GM23338 (cell line): ENCODE results near the gene STAMBP. TPM values are rescaled to one million over a fixed set of nuclear protein-coding genes. Genes with fewer than 3 reads are reported as not detected.

Experiments used
- ATAC-seq: fragments of 200-7000 bp; cut with Tn5 transposase; 3 replicates; pipeline ENCODE4 v1.9.1; 2020
- DNase-seq: peaks from one replicate; pipeline ENCODE4 v3.0.0-alpha.2; 2015; ENCODE audit warnings: low spot score
- H2AFZ ChIP-seq: fragments of 200-600 bp; sonication (generic); 2 replicates; pipeline ENCODE4 v1.8.0; 2016; ENCODE audit warnings: antibody characterized with exemption, mild to moderate bottlenecking, moderate library complexity
- H3F3A ChIP-seq: fragments of 200-600 bp; sonication (generic); replicated peaks from 2 replicates; pipeline ENCODE4 v1.8.0; 2017; ENCODE audit warnings: antibody characterized with exemption, mixed run types, low read depth
- H3K27ac ChIP-seq: fragments of 200-600 bp; sonication (generic); 2 replicates; pipeline ENCODE4 v1.6.1; 2016; ENCODE audit warnings: low read depth
- H3K27me3 ChIP-seq: fragments of 200-600 bp; sonication (generic); 2 replicates; pipeline ENCODE4 v1.8.0; 2016; ENCODE audit warnings: mild to moderate bottlenecking, mixed run types, moderate library complexity; ENCODE audit not compliant: insufficient read depth
- H3K36me3 ChIP-seq: fragments of 200-600 bp; sonication (generic); 2 replicates; pipeline ENCODE4 v1.8.0; 2016; ENCODE audit warnings: mild to moderate bottlenecking; ENCODE audit not compliant: insufficient read depth
- H3K4me1 ChIP-seq: fragments of 200-600 bp; sonication (generic); 2 replicates; pipeline ENCODE4 v1.8.0; 2016; ENCODE audit warnings: mild to moderate bottlenecking, moderate library complexity; ENCODE audit not compliant: insufficient read depth
- H3K4me2 ChIP-seq: fragments of 200-600 bp; sonication (generic); 2 replicates; pipeline ENCODE4 v1.7.1; 2017; ENCODE audit warnings: mixed run types
- H3K4me3 ChIP-seq: fragments of 200-600 bp; sonication (generic); 2 replicates; pipeline ENCODE4 v1.6.1; 2016; ENCODE audit warnings: mixed run types
- H3K79me2 ChIP-seq: fragments of 200-600 bp; sonication (generic); replicated peaks from 2 replicates; pipeline ENCODE4 v1.8.0; 2017; ENCODE audit warnings: mild to moderate bottlenecking; ENCODE audit not compliant: insufficient read depth
- H3K9me2 ChIP-seq: fragments of 200-600 bp; sonication (generic); 2 replicates; pipeline ENCODE4 v1.8.0; 2017; ENCODE audit not compliant: insufficient read depth
- H4K20me1 ChIP-seq: fragments of 200-600 bp; sonication (generic); replicated peaks from 2 replicates; pipeline ENCODE4 v1.8.0; 2017; ENCODE audit warnings: mild to moderate bottlenecking; ENCODE audit not compliant: insufficient read depth
- H3K27ac Mint-ChIP-seq: 2 replicates; pipeline ENCODE4 v1.8.0; 2020; ENCODE audit warnings: inconsistent platforms, mild to moderate bottlenecking, moderate library complexity, mixed read lengths
- H3K27me3 Mint-ChIP-seq: 3 replicates; pipeline ENCODE4 v1.8.0; 2022; ENCODE audit warnings: low read depth, mild to moderate bottlenecking, moderate library complexity, mixed read lengths, inconsistent platforms; ENCODE audit not compliant: insufficient read depth, poor library complexity
- H3K36me3 Mint-ChIP-seq: 3 replicates; pipeline ENCODE4 v1.8.0; 2021; ENCODE audit warnings: low read depth, mild to moderate bottlenecking, inconsistent platforms, moderate library complexity, mixed read lengths
- H3K4me1 Mint-ChIP-seq: 3 replicates; pipeline ENCODE4 v1.8.0; 2020; ENCODE audit warnings: mild to moderate bottlenecking, inconsistent platforms, mixed read lengths
- H3K4me3 Mint-ChIP-seq: 3 replicates; pipeline ENCODE4 v1.8.0; 2021; ENCODE audit warnings: moderate library complexity, mild to moderate bottlenecking, inconsistent platforms, mixed read lengths
- H3K9me3 Mint-ChIP-seq: 3 replicates; pipeline ENCODE4 v1.8.0; 2020; ENCODE audit warnings: moderate library complexity, mild to moderate bottlenecking, inconsistent platforms, mixed read lengths
- CREB1 ChIP-seq: fragments of 250-450 bp; sonication (Bioruptor Pico); IDR thresholded peaks from 2 replicates; pipeline ENCODE4 v1.5.0; 2020; ENCODE audit warnings: low read depth, mild to moderate bottlenecking, moderate library complexity
- EZH2phosphoT487 ChIP-seq: fragments of 200-600 bp; sonication (generic); IDR thresholded peaks from one replicate; pipeline ENCODE4 v1.8.1; 2018; ENCODE audit warnings: antibody characterized with exemption; ENCODE audit not compliant: unreplicated experiment
- POLR2AphosphoS5 ChIP-seq: IDR thresholded peaks from 2 replicates; pipeline ENCODE4 v1.6.1; 2016; ENCODE audit warnings: antibody characterized with exemption, low read depth
- ZNF114 ChIP-seq: fragments of 250-450 bp; sonication (Bioruptor Pico); IDR thresholded peaks from 2 replicates; pipeline ENCODE4 v1.5.0; 2020; ENCODE audit warnings: mild to moderate bottlenecking, moderate library complexity
- polyA plus RNA-seq: library from polyadenylated mRNA; unstranded; fragments of >200 nt; fragmentation: Nextera tagmentation; extraction: Ambion mirVana; gene quantifications from 2 replicates; pipeline ENCODE4 v1.2.1, GENCODE V29; 2016
- total RNA-seq: library from RNA; depleted of rRNA; stranded (reverse); fragments of >200 nt; shearing (Covaris generic); gene quantifications from 2 replicates; pipeline ENCODE4 v1.2.3, GENCODE V29; 2014
- TF ChIP-seq, protein P1 (sequence below), 2 experiments: fragments of 200-600 bp in 1 of 2; sonication (generic) in 1 of 2; conservative IDR thresholded peaks; 2 replicates each; pipeline versions ENCODE4 v1.5.1 to v1.6.1; 2016 to 2017; ENCODE audit warnings: antibody characterized with exemption in 2 of 2, low read depth in 2 of 2, mild to moderate bottlenecking in 2 of 2, moderate library complexity in 1 of 2
- TF ChIP-seq, protein P2 (sequence below): IDR thresholded peaks from 2 replicates; pipeline ENCODE4 v1.6.1; 2016; ENCODE audit warnings: antibody characterized with exemption
- TF ChIP-seq, protein P3 (sequence below): IDR thresholded peaks from one replicate; pipeline ENCODE4 v1.6.1; 2018; ENCODE audit warnings: antibody characterized with exemption; ENCODE audit not compliant: unreplicated experiment

Gene STAMBP
- total and polyA plus RNA-seq, 2 experiments from 2014 or later: 33.9 to 106 TPM

DNA sequence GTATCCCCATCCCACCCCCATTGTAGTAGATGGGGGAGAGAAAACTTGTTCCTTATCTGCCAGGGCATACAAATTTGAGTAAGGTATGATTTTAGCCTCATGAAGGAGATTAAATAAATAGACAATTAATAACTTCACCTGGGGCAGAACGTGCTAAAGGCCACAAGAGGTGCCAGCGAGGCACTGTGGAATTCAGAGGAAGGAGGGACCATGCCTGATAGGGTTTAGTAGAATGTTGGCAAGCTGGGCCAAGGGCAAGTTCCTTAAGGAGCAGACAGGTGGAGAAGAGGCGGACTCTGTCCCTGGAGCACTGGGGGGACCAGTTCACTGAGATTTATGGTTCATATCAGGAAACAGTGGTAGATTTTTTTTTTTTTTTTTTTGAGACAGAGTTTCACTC lies 22.5 kb downstream of the STAMBP start:
- Histone ChIP-seq H3K79me2 (no peaks in the 10 kb centered on the region), H3K27ac (no peak overlapping the region), H2AFZ (no peak overlapping the region), H3K4me3 (no peak overlapping the region), H3K36me3 (peaks cover 42% of the 10 kb centered on the region), H3K4me1 (no peaks in the 10 kb centered on the region), H3K9me2 (no peaks in the 10 kb centered on the region), H3K4me2 (no peak overlapping the region), H3F3A (no peaks in the 10 kb centered on the region), H4K20me1 (peaks cover 11% of the 10 kb centered on the region; the same call in 1 of the 2 replicates), H3K27me3 (no peaks in the 10 kb centered on the region)
- peak; percentile 58 for DNase-seq
- H3K27ac Mint-ChIP-seq: no peak overlapping the region
- H3K36me3 Mint-ChIP-seq: peaks cover 59% of the 10 kb centered on the region
- no peak overlapping the region for H3K4me3 Mint-ChIP-seq
- no peaks in the 10 kb centered on the region for H3K4me1 Mint-ChIP-seq
- peaks cover 3% of the 10 kb centered on the region for H3K27me3 Mint-ChIP-seq
- TF ChIP-seq EZH2phosphoT487 (no peak), ZNF114 (CRISPR knock-in tag) (no peak), CREB1 (CRISPR knock-in tag) (no peak)
- TF ChIP-seq, protein P1, sequence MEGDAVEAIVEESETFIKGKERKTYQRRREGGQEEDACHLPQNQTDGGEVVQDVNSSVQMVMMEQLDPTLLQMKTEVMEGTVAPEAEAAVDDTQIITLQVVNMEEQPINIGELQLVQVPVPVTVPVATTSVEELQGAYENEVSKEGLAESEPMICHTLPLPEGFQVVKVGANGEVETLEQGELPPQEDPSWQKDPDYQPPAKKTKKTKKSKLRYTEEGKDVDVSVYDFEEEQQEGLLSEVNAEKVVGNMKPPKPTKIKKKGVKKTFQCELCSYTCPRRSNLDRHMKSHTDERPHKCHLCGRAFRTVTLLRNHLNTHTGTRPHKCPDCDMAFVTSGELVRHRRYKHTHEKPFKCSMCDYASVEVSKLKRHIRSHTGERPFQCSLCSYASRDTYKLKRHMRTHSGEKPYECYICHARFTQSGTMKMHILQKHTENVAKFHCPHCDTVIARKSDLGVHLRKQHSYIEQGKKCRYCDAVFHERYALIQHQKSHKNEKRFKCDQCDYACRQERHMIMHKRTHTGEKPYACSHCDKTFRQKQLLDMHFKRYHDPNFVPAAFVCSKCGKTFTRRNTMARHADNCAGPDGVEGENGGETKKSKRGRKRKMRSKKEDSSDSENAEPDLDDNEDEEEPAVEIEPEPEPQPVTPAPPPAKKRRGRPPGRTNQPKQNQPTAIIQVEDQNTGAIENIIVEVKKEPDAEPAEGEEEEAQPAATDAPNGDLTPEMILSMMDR (conservative IDR thresholded peaks at IDR 0.05; ENCODE audit: low read depth in 2 of 2): peak; percentile 53 to 56
- peak; percentile 86 for ATAC-seq
- no peaks in the 10 kb centered on the region for H3K9me3 Mint-ChIP-seq

DNA sequence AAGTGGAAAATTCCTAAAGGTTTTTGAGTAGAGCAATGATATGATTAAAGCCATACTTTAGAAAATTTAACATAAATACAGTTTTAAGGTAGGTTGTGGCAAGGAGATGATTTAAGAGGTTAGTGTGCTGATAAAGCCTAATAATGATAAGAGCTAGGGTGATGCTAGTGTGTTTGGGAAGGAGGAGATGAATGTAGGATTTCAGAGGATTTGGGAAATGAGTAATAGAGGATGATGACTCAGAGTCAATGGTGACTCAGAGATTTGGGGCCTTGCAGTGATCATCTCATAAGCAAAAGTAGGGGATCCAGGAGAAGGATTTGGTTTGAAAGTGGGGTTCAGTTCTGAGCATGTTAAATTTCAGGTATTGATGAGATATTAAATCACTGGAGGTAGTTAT lies 23.3 kb downstream of the STAMBP start:
- peaks cover 11% of the 10 kb centered on the region; the same call in 1 of the 2 replicates for H4K20me1 ChIP-seq
- no peaks in the 10 kb centered on the region for H3K27me3 ChIP-seq
- H3K27ac ChIP-seq: no peak overlapping the region
- no peaks in the 10 kb centered on the region for H3K4me1 ChIP-seq
- no peak overlapping the region for H2AFZ ChIP-seq
- H3K4me3 Mint-ChIP-seq: no peak overlapping the region
- H3K79me2 ChIP-seq: no peaks in the 10 kb centered on the region
- H3F3A ChIP-seq: no peaks in the 10 kb centered on the region
- H3K4me3 ChIP-seq: no peak overlapping the region
- ATAC-seq (no peak), DNase-seq (no peak)
- H3K9me3 Mint-ChIP-seq: no peaks in the 10 kb centered on the region
- H3K36me3 ChIP-seq: peaks cover 39% of the 10 kb centered on the region
- H3K36me3 Mint-ChIP-seq: peaks cover 58% of the 10 kb centered on the region
- H3K27ac Mint-ChIP-seq: no peak overlapping the region
- H3K4me2 ChIP-seq: no peak overlapping the region
- H3K27me3 Mint-ChIP-seq: peaks cover 3% of the 10 kb centered on the region
- no peaks in the 10 kb centered on the region for H3K9me2 ChIP-seq
- no peaks in the 10 kb centered on the region for H3K4me1 Mint-ChIP-seq
- TF ChIP-seq, protein P2, sequence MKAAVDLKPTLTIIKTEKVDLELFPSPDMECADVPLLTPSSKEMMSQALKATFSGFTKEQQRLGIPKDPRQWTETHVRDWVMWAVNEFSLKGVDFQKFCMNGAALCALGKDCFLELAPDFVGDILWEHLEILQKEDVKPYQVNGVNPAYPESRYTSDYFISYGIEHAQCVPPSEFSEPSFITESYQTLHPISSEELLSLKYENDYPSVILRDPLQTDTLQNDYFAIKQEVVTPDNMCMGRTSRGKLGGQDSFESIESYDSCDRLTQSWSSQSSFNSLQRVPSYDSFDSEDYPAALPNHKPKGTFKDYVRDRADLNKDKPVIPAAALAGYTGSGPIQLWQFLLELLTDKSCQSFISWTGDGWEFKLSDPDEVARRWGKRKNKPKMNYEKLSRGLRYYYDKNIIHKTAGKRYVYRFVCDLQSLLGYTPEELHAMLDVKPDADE: no peak
- TF ChIP-seq POLR2AphosphoS5 (no peak), EZH2phosphoT487 (no peak)
- TF ChIP-seq, protein P1 (conservative IDR thresholded peaks at IDR 0.05; ENCODE audit: low read depth in 2 of 2): no peak
- TF ChIP-seq, protein P3, sequence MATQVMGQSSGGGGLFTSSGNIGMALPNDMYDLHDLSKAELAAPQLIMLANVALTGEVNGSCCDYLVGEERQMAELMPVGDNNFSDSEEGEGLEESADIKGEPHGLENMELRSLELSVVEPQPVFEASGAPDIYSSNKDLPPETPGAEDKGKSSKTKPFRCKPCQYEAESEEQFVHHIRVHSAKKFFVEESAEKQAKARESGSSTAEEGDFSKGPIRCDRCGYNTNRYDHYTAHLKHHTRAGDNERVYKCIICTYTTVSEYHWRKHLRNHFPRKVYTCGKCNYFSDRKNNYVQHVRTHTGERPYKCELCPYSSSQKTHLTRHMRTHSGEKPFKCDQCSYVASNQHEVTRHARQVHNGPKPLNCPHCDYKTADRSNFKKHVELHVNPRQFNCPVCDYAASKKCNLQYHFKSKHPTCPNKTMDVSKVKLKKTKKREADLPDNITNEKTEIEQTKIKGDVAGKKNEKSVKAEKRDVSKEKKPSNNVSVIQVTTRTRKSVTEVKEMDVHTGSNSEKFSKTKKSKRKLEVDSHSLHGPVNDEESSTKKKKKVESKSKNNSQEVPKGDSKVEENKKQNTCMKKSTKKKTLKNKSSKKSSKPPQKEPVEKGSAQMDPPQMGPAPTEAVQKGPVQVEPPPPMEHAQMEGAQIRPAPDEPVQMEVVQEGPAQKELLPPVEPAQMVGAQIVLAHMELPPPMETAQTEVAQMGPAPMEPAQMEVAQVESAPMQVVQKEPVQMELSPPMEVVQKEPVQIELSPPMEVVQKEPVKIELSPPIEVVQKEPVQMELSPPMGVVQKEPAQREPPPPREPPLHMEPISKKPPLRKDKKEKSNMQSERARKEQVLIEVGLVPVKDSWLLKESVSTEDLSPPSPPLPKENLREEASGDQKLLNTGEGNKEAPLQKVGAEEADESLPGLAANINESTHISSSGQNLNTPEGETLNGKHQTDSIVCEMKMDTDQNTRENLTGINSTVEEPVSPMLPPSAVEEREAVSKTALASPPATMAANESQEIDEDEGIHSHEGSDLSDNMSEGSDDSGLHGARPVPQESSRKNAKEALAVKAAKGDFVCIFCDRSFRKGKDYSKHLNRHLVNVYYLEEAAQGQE: no peak
